Renal cortex interstitium (tissue), 15 donors: ENCODE measurements around the gene CPZ. TPM values are rescaled to one million over a fixed set of nuclear protein-coding genes. Genes with fewer than 3 reads are reported as not detected.

Experiments used
- DNase-seq, 11 donors: peaks; one replicate each; pipeline ENCODE4 v3.0.0-alpha.2; 2013; ENCODE audit warnings: low read depth in 9 of 11, low spot score in 4 of 11; ENCODE audit errors: extremely low read depth in 1 of 11
- long read RNA-seq, 16 experiments: transcript quantifications; one replicate each; lab custom pipeline, GENCODE V29; 2026
- polyA plus RNA-seq, 3 donors: library from polyadenylated mRNA; unstranded; fragments of 120-200 nt; gene quantifications; one replicate each; pipeline ENCODE4 v1.2.1, GENCODE V29; 2013; ENCODE audit not compliant: insufficient read length in 3 of 3

The CPZ gene
- 10 to 100 TPM; 14.6 to 24.9 (median 19.2) TPM for polyA plus RNA-seq
- long read RNA-seq, donor 1, partial matches to known transcripts, result 0 of 2 reads
- long read RNA-seq, donor 1, other reads (novel, unspliced or antisense), result 0 of 2 reads
- long read RNA-seq, donor 2, partial matches to known transcripts, result 0 of 4 reads
- long read RNA-seq, donor 2, other reads (novel, unspliced or antisense), result 0 of 4 reads
- long read RNA-seq, donor 3, partial matches to known transcripts, result 0 of 6 reads
- long read RNA-seq, donor 3, other reads (novel, unspliced or antisense), result 0 of 6 reads
- long read RNA-seq, donor 4, partial matches to known transcripts, result 0 of 2 reads
- long read RNA-seq, donor 4, other reads (novel, unspliced or antisense), result 0 of 2 reads
- long read RNA-seq, donor 5, result 0 reads
- long read RNA-seq, donor 6, partial matches to known transcripts, result 0 of 1 reads
- long read RNA-seq, donor 6, other reads (novel, unspliced or antisense), result 0 of 1 reads
- long read RNA-seq, donor 7, partial matches to known transcripts, result 0 of 1 reads
- long read RNA-seq, donor 7, other reads (novel, unspliced or antisense), result 0 of 1 reads
- long read RNA-seq, donor 8, result 0 reads
- long read RNA-seq, donor 9, partial matches to known transcripts, result 0 of 3 reads
- long read RNA-seq, donor 9, other reads (novel, unspliced or antisense), result 0 of 3 reads
- long read RNA-seq, donor 10, partial matches to known transcripts, result 0 of 1 reads
- long read RNA-seq, donor 10, other reads (novel, unspliced or antisense), result 0 of 1 reads
- long read RNA-seq, donor 11, partial matches to known transcripts, result 0 of 6 reads
- long read RNA-seq, donor 11, other reads (novel, unspliced or antisense), result 0 of 6 reads
- long read RNA-seq, donor 12, partial matches to known transcripts, result 0 of 1 reads
- long read RNA-seq, donor 12, other reads (novel, unspliced or antisense), result 0 of 1 reads
- long read RNA-seq, donor 13, result 0 reads
- long read RNA-seq, donor 14, partial matches to known transcripts, result 0 of 2 reads
- long read RNA-seq, donor 14, other reads (novel, unspliced or antisense), result 0 of 2 reads
- long read RNA-seq, donor 15, result 0 reads
- long read RNA-seq, donor 16, transcript CPZ-202 (11 exons, 2,267 nt), result major isoform, 5 of 7 reads
- long read RNA-seq, donor 16, partial matches to known transcripts, result 0 of 7 reads
- long read RNA-seq, donor 16, other reads (novel, unspliced or antisense), result 0 of 7 reads

GRCh38 chr4:8592366-8593263 lies at the start of gene CPZ:
Gene CPZ (plus strand): TSS chr4:8592765. CDS start chr4:8592834, 69 bp downstream.
- peak in 2 of 11 donors; percentile 57 to 68 for DNase-seq

DNA sequence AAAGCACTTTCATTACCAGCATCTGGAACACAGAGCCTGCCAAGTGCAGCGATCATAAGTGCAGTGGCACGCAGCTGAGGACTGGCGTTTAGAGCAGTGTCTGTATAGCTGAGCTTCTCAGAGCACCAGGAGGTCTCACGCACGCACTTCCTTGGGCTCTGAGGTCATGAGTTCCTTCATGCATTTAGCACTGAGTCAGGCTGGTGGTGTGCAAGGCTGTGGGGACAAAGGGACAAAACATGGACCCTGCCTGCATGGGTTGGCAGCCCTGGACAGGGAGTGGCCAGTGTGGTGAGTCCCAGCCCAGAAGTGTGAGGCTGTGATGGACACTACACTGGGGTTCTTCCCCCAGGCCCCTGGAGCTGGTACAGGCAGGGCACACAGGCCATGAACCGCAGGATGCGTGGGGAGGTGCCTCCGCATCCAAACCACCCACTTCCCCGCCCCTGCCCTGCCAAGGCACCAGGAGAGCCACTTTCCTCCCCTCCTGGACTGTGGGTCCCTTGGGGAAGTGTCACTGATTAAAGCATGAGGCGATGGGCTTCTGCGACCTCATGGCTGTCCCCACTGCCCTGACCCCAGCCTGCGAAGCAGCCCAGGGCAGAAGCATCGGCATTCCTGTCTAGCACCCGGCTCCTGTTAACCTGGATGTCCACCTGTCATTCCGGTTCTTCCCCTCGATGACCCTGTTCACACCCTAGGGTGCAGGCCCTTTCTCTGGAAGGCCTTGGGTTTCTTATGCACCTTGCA lies 49.6 kb upstream of the CPZ start:
- no peak for DNase-seq

- DNase-seq, result no peak
Observed at GRCh38 chr4:8543623-8544022, 48.9 kb upstream of the CPZ start.

DNA sequence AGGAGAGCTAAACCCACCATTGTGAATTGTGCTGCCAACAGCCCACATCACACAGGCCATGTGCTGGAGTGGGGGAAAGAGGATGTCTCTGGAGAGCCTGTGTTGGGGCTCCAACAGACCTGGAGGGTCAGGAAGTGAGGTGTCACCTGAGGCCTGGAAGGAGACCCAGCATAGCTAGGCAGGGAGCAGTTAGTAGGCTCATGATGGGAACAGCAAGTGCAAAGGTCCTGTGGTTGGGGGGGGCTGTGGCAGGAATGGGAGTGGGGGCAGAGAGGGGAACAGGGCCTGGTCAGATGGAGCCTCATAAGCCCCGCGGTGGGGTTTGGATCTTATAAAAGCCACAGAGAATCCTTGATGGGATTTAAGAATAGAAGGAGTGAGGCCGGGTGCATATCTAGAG lies 48.3 kb upstream of the CPZ start:
- DNase-seq, result no peak

GRCh38 chr4:8544741-8545438 lies 47.7 kb upstream of the CPZ start:
- DNase-seq, result no peak

- no peak for DNase-seq
Observed at GRCh38 chr4:8545439-8545765, 47.2 kb upstream of the CPZ start.

GRCh38 chr4:8546766-8547107 lies 45.8 kb upstream of the CPZ start:
- no peak for DNase-seq

DNA sequence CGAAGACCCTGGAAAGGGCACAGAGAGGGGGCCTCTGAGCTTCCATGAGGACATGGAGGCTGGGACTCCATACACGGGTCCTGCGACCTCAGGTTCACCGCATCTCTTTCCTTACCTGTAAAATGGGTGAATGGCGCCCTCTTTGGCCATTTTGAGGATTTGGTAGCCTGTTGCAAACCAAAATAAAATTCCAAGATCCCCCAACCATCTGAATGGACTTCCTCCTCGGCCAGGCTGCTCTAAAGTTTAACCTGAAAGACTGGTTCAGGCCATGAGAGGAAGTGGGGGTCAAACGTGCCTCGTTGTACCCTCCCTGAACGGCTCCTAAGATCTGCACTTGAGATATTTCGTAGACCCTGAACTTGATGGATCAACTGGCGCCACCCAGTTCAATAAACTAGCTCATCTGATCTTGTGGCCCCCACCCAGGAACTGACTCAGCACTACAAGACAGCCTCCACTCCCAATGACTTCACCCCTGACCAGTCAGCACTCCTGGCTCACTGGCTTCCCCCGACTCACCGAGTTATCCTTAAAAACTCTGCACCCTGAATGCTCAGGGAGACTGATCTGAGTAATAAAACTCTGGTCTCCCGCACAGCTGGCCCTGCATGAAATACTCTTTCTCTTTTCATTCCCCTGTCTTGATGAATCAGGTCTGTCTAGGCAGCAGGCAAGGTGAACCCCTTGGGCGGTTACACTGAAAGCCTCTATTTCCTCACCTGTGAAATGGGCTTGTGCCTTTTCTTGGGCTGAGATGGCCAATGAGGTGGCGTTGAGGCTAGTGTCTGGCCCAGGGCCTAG lies 45.3 kb upstream of the CPZ start:
- DNase-seq, result no peak

GRCh38 chr4:8547912-8548730 lies 44.4 kb upstream of the CPZ start:
- no peak for DNase-seq

GRCh38 chr4:8548731-8549351 lies 43.7 kb upstream of the CPZ start:
- DNase-seq, result no peak

DNA sequence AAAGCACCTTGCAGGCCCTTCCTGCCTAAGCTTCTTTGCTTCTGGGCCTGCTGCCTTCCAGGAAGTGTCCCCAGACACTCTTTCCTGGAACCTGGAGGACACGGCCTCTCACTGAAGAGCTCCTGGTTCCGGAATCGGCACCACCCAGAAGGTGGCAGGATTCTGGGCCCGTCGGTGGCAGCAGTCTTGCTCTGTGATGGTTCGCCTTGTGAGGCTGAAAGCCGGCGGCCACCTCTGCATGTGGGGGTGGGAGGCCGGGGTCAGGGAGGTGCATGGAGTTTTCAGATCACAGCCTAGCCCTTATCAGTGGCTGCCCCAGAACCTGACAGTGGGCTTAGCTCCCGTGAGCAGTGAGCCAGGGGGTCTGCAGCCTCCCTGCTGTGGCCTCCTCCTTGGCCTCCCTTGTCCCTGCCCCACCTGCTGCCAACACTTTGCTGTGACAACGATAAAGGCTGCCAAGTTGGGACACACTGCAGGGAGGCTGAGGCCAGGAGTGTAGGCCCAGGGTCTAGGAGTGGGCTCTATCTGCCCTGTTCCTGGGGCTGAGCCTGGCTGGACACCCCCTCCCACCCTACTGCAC lies 43.1 kb upstream of the CPZ start:
- no peak for DNase-seq

DNA sequence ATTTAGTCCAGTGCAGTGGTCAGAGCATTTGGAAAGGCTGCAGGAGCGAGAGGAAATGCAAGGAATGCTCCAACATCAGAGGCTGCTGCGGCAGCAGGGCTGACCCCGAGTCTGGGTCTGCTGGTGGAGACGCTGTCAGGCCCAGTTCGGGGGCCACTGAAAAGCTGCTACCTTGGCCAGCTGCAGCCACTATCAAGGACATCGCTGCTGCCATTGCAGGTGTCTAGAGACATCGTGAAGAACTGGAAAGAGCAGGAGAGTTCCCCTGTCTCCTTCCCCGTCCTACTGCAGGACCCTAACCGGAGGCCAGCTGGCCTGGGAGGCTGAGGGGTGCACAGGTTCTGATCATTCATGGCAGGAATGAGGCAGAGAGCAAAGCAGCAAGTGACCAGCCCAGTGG lies 41.9 kb upstream of the CPZ start:
- no peak for DNase-seq

- no peak for DNase-seq
Observed at GRCh38 chr4:8552024-8552423, 40.5 kb upstream of the CPZ start.

GRCh38 chr4:8552581-8553205 lies 39.9 kb upstream of the CPZ start:
- DNase-seq, result no peak

DNA sequence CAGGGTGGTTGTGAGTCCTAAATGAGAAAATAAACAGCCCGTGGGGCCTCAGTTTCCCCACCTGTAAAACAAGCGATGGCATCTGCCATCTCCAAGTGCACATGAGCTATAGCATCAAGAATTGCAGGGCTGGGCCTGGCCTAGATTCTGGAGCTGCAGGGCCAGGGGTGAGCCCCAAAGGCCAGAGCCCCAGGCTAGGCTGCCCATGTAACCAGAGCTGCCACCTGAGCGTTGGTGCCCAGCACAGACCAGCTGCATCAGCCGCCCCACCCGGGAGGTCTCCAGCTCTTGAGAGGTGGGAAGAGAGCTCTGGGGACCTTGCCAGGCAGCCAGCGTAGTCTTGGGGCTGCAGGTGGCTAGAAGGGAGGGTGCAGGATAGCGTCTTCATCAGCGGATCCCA lies 39.3 kb upstream of the CPZ start:
- DNase-seq, result no peak
